HepG2 (cell line): ENCODE results near the gene DCDC1. TPM values are rescaled to one million over a fixed set of nuclear protein-coding genes. Genes with fewer than 3 reads are reported as not detected.

Experiments
- ATAC-seq: fragments of 200-7000 bp; cut with Tn5 transposase; 3 replicates; pipeline ENCODE4 v1.9.1; 2020; ENCODE audit warnings: mild to moderate bottlenecking, moderate library complexity
- BruUV-seq: library from RNA; stranded (reverse); fragments of 400-500 nt; replicated peaks from 2 replicates; lab custom pipeline; 2021; lab: Mats Ljungman, UMichigan
- CTCF ChIA-PET: fragments of 300-600 bp; formaldehyde crosslinking; extraction: SDS; loops from one replicate; lab custom pipeline; 2021; ENCODE audit warnings: low total read pairs, inconsistent platforms, low intra/inter-chr PET ratio; lab: Yijun Ruan, JAX
- POLR2A ChIA-PET: fragments of 350-600 bp; sonication (Branson Sonifier 250); formaldehyde crosslinking; loops from one replicate; lab custom pipeline; 2020; ENCODE audit warnings: antibody characterized with exemption, inconsistent platforms; lab: Yijun Ruan, JAX
- DNase-seq: peaks from one replicate; pipeline ENCODE4 v3.0.0-alpha.2; 2015; ENCODE audit warnings: low spot score
- FAIRE-seq: peaks from 3 replicates; lab custom pipeline; 2011; peaks lifted over from hg19 to GRCh38; lab: Jason Lieb, UNC
- H2AFZ ChIP-seq: one replicate; pipeline ENCODE4 v1.6.1; 2011; ENCODE audit warnings: low read length, inconsistent platforms
- H3K27ac ChIP-seq: fragments of 300-600 bp; 3 replicates; pipeline ENCODE4 v1.8.0; 2011; ENCODE audit warnings: mixed run types, mild to moderate bottlenecking, mixed read lengths, low read length, inconsistent platforms; ENCODE audit not compliant: insufficient read depth; ENCODE audit errors: extremely low read length
- H3K27me3 ChIP-seq, 2 experiments: fragments of 200-600 bp in 1 of 2; 2 replicates in 1 of 2; 3 replicates in 1 of 2; pipeline versions ENCODE4 v1.6.0 to v1.8.0; 2011; ENCODE audit warnings: low read length in 2 of 2, mild to moderate bottlenecking in 2 of 2, moderate library complexity in 2 of 2, inconsistent platforms in 1 of 2; ENCODE audit not compliant: insufficient read depth in 2 of 2, control insufficient read depth in 1 of 2
- H3K36me3 ChIP-seq, 2 experiments: fragments of 200-600 bp in 1 of 2; replicated peaks in 1 of 2; 2 replicates in 1 of 2; 3 replicates in 1 of 2; pipeline versions ENCODE4 v1.5.1 to v1.8.0; 2011; ENCODE audit warnings: low read length in 2 of 2, inconsistent platforms in 1 of 2; ENCODE audit not compliant: insufficient read depth in 2 of 2, control insufficient read depth in 1 of 2
- H3K4me1 ChIP-seq: 2 replicates; pipeline ENCODE4 v1.5.1; 2012; ENCODE audit warnings: low read length, inconsistent platforms; ENCODE audit not compliant: insufficient read depth
- H3K4me2 ChIP-seq: 2 replicates; pipeline ENCODE4 v1.6.0; 2011; ENCODE audit warnings: low read depth, low read length, inconsistent platforms
- H3K4me3 ChIP-seq, 3 experiments: fragments of 200-600 bp in 1 of 3; sonication (generic), shearing (Covaris generic) in 1 of 3; replicated peaks in 1 of 3; 2 replicates each; pipeline ENCODE4 v1.5.1; 2011 to 2016; ENCODE audit warnings: low read length in 3 of 3, inconsistent platforms in 2 of 3, low read depth in 2 of 3, mild to moderate bottlenecking in 2 of 3, control low read depth in 1 of 3, mixed read lengths in 1 of 3; ENCODE audit not compliant: insufficient read depth in 1 of 3
- H3K79me2 ChIP-seq: one replicate; pipeline ENCODE4 v1.6.1; 2011; ENCODE audit warnings: low read length, inconsistent platforms; ENCODE audit not compliant: insufficient read depth
- H3K9ac ChIP-seq: 2 replicates; pipeline ENCODE4 v1.6.0; 2011; ENCODE audit warnings: mild to moderate bottlenecking, low read depth, low read length, inconsistent platforms; ENCODE audit not compliant: insufficient read depth
- H3K9me3 ChIP-seq: 2 replicates; pipeline ENCODE4 v1.5.1; 2012; ENCODE audit warnings: mild to moderate bottlenecking, low read length
- H4K20me1 ChIP-seq: 2 replicates; pipeline ENCODE4 v1.6.0; 2011; ENCODE audit warnings: inconsistent platforms, mild to moderate bottlenecking, low read length, moderate library complexity; ENCODE audit not compliant: insufficient read depth
- AGO1 ChIP-seq: fragments of 200-400 bp; formaldehyde crosslinking; IDR thresholded peaks from 2 replicates; pipeline ENCODE4 v1.6.1; 2017; ENCODE audit warnings: mild to moderate bottlenecking, low read depth, low read length, moderate library complexity; ENCODE audit not compliant: poor library complexity, severe bottlenecking
- CAMTA2 ChIP-seq: sonication (generic); formaldehyde crosslinking; IDR thresholded peaks from 2 replicates; pipeline ENCODE4 v1.4.0; 2020; ENCODE audit warnings: mild to moderate bottlenecking, missing genetic modification reagents, borderline replicate concordance
- CENPBD1 ChIP-seq: sonication (generic); formaldehyde crosslinking; IDR thresholded peaks from 2 replicates; pipeline ENCODE4 v1.8.0; 2022; ENCODE audit warnings: missing genetic modification reagents, low read depth, mild to moderate bottlenecking, borderline replicate concordance
- DR1 ChIP-seq: sonication (generic); formaldehyde crosslinking; IDR thresholded peaks from 2 replicates; pipeline ENCODE4 v1.8.0; 2021; ENCODE audit warnings: mild to moderate bottlenecking, missing genetic modification reagents, inconsistent platforms
- FOSL2 ChIP-seq: sonication (generic); formaldehyde crosslinking; IDR thresholded peaks from 2 replicates; pipeline ENCODE4 v1.4.0; 2020; ENCODE audit warnings: missing genetic modification reagents
- HIC2 ChIP-seq: sonication (generic); formaldehyde crosslinking; IDR thresholded peaks from 2 replicates; pipeline ENCODE4 v1.9.0; 2022; ENCODE audit warnings: low read depth, missing genetic modification reagents
- HIVEP1 ChIP-seq: sonication (generic); formaldehyde crosslinking; IDR thresholded peaks from 2 replicates; pipeline ENCODE4 v1.4.0; 2020; ENCODE audit warnings: mild to moderate bottlenecking, missing genetic modification reagents
- HNRNPUL1 ChIP-seq: fragments of 200-400 bp; formaldehyde crosslinking; IDR thresholded peaks from 2 replicates; pipeline ENCODE4 v1.6.1; 2017; ENCODE audit warnings: low read depth, mild to moderate bottlenecking, low read length, moderate library complexity
- HOXA9 ChIP-seq: sonication (generic); formaldehyde crosslinking; IDR thresholded peaks from 2 replicates; pipeline ENCODE4 v1.8.1; 2022; ENCODE audit warnings: missing genetic modification reagents, mild to moderate bottlenecking, moderate library complexity, borderline replicate concordance
- PAWR ChIP-seq: sonication (generic); formaldehyde crosslinking; IDR thresholded peaks from 2 replicates; pipeline ENCODE4 v1.4.0; 2020; ENCODE audit warnings: missing genetic modification reagents, mild to moderate bottlenecking, borderline replicate concordance
- PRDM4 ChIP-seq: sonication (generic); formaldehyde crosslinking; IDR thresholded peaks from 2 replicates; pipeline ENCODE4 v1.9.0; 2021; ENCODE audit warnings: missing genetic modification reagents, borderline replicate concordance
- SETDB1 ChIP-seq: sonication (generic); formaldehyde crosslinking; IDR thresholded peaks from 2 replicates; pipeline ENCODE4 v1.5.1; 2020; ENCODE audit warnings: missing genetic modification reagents, mild to moderate bottlenecking, borderline replicate concordance
- TRIM24 ChIP-seq: sonication (generic); formaldehyde crosslinking; IDR thresholded peaks from 2 replicates; pipeline ENCODE4 v1.8.0; 2022; ENCODE audit warnings: mild to moderate bottlenecking, missing genetic modification reagents
- YEATS4 ChIP-seq: sonication (generic); formaldehyde crosslinking; IDR thresholded peaks from 2 replicates; pipeline ENCODE4 v1.4.0; 2020; ENCODE audit warnings: missing genetic modification reagents, borderline replicate concordance
- ZNF282 ChIP-seq: fragments of 450-650 bp; IDR thresholded peaks from 2 replicates; pipeline ENCODE4 v1.6.1; 2018; ENCODE audit not compliant: partially characterized antibody
- ZNF549 ChIP-seq: sonication (generic); formaldehyde crosslinking; IDR thresholded peaks from 2 replicates; pipeline ENCODE4 v1.5.0; 2020; ENCODE audit warnings: missing genetic modification reagents
- WGBS: methylation state at CpG from one replicate; pipeline ENCODE4 v1.1.6; 2017; ENCODE audit warnings: low lambda C conversion rate; 5-methylcytosine and 5-hydroxymethylcytosine counted together
- in situ Hi-C: cut with HindIII; loops from 2 replicates; pipeline ENCODE4 v1.10.0; 2017; ENCODE audit warnings: low pct_unique_long_range_greater_than_20kb; ENCODE audit not compliant: extremely low pct_ligation_motif_present
- intact Hi-C: fragments of 100-400 bp; cut with micrococcal nuclease; formaldehyde crosslinking; loops from one replicate; pipeline ENCODE4 v1.10.0; 2022; ENCODE audit not compliant: unreplicated experiment
- polyA plus RNA-seq, 8 experiments: library from polyadenylated mRNA; depleted of rRNA in 3 of 8; stranded (reverse) in 7 of 8; unstranded in 1 of 8; fragments of >200 nt; fragmentation: Illumina TruSeq in 4 of 8; extraction: Trizol in 4 of 8; gene quantifications; 2 replicates each; pipeline versions ENCODE4 v1.2.1 to v1.2.3, GENCODE V29; 2011 to 2016; ENCODE audit warnings: low read depth in 4 of 8, missing spikeins in 1 of 8, mixed read lengths in 1 of 8; ENCODE audit not compliant: insufficient read depth in 1 of 8
- total RNA-seq, 5 experiments: library from RNA; depleted of rRNA; stranded (reverse); fragments of >200 nt; fragmentation: Illumina TruSeq; extraction: Trizol; gene quantifications; 2 replicates each; pipeline ENCODE4 v1.2.3, GENCODE V29; 2016; ENCODE audit warnings: low read depth in 1 of 5

Gene DCDC1
- total and polyA plus RNA-seq, 2 of the 13 experiments (the other 11 are each of a cell fraction or from before 2014, with no cell fraction given) = 0.12 to 0.27 TPM

- no peaks in the 10 kb centered on the region for H3K27me3 ChIP-seq
- H3K36me3 ChIP-seq = no peaks in the 10 kb centered on the region
- BruUV-seq = no TSS peak
- H3K4me3 ChIP-seq = no peak overlapping the region
- no peak for TF ChIP-seq AGO1
- no peak for TF ChIP-seq HIC2 (CRISPR knock-in tag)
- TF ChIP-seq PAWR = no peak
- TF ChIP-seq TRIM24 (CRISPR knock-in tag) = no peak
- TF ChIP-seq HIVEP1 = no peak
- TF ChIP-seq HOXA9 = no peak
- no peak for TF ChIP-seq CENPBD1
- no peak for TF ChIP-seq ZNF549 (CRISPR knock-in tag)
- TF ChIP-seq HNRNPUL1 = no peak
- TF ChIP-seq FOSL2 = no peak
- no peak for TF ChIP-seq YEATS4 (CRISPR knock-in tag)
- no peak for TF ChIP-seq CAMTA2 (CRISPR knock-in tag)
- TF ChIP-seq DR1 (CRISPR knock-in tag) = no peak
- no peak for TF ChIP-seq ZNF282
- no peak for TF ChIP-seq SETDB1 (CRISPR knock-in tag)
- no peak for TF ChIP-seq PRDM4 (CRISPR knock-in tag)
- ATAC-seq = no peak
- no peaks in the 10 kb centered on the region for H4K20me1 ChIP-seq
- no peaks in the 10 kb centered on the region for H3K4me1 ChIP-seq
- intact Hi-C loops (no loop called here), in situ Hi-C loops (no loop called here)
- H3K9me3 ChIP-seq = no peaks in the 10 kb centered on the region
- DNase-seq = no peak
- FAIRE-seq = no peak
- ChIA-PET POLR2A (no interaction called here), CTCF (no interaction called here)
- 21% methylated on average over 3 of the region's 3 CpGs for WGBS
- H3K9ac ChIP-seq = no peak overlapping the region
- no peaks in the 10 kb centered on the region for H3K79me2 ChIP-seq
- H3K27ac ChIP-seq = no peak overlapping the region
- no peak overlapping the region for H2AFZ ChIP-seq
- H3K4me2 ChIP-seq = no peak overlapping the region
These were observed 443.4 kb downstream of the DCDC1 start for GRCh38 chr11:30926130-30926529.
